Neuron (in vitro differentiated cells): ENCODE data around the gene HOXC6.
A peak's percentile ranks its signal among the peaks of the same experiment; 100 is the strongest.

Experiments used
- H2AFZ ChIP-seq: one replicate; pipeline ENCODE4 v1.6.1; 2013; ENCODE audit warnings: low read depth, mild to moderate bottlenecking, inconsistent platforms, low read length, moderate library complexity
- H3K27me3 ChIP-seq: one replicate; pipeline ENCODE4 v1.6.1; 2013; ENCODE audit warnings: low read length; ENCODE audit not compliant: insufficient read depth
- H3K36me3 ChIP-seq: one replicate; pipeline ENCODE4 v1.6.1; 2013; ENCODE audit warnings: low read length; ENCODE audit not compliant: insufficient read depth
- H3K4me1 ChIP-seq: one replicate; pipeline ENCODE4 v1.6.1; 2013; ENCODE audit warnings: low read length; ENCODE audit not compliant: insufficient read depth
- H3K4me3 ChIP-seq: 2 replicates; pipeline ENCODE4 v1.5.1; 2013; ENCODE audit warnings: mild to moderate bottlenecking, low read length, moderate library complexity
- H3K9me3 ChIP-seq: one replicate; pipeline ENCODE4 v1.6.1; 2013; ENCODE audit warnings: low read length

The HOXC6 gene

DNA sequence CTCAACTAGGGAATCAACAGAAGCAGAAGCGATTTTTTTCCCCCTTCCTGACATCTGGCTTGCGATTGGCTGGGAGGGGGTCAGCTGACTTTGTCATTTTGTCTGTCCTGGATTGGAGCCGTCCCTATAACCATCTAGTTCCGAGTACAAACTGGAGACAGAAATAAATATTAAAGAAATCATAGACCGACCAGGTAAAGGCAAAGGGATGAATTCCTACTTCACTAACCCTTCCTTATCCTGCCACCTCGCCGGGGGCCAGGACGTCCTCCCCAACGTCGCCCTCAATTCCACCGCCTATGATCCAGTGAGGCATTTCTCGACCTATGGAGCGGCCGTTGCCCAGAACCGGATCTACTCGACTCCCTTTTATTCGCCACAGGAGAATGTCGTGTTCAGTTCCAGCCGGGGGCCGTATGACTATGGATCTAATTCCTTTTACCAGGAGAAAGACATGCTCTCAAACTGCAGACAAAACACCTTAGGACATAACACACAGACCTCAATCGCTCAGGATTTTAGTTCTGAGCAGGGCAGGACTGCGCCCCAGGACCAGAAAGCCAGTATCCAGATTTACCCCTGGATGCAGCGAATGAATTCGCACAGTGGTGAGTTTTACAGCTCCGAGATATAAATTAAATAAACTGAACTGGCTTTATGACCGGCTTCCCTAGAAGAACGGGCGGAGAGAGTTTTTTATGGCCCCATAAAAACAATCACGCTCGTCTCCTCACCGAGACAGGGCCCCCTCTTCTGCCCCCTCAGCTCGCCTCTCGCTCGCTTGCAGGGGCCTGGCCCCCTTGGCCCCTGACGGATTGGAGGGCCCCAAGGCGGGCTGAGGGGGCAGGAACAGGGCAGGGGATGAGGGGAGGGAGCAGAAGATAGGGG lies at the start of gene HOXC6:
HOXC6 (plus strand) TSS at position 127 of the 888 bp plus-strand sequence; CDS start at position 209, 82 bp downstream.
- Histone ChIP-seq H2AFZ (no peak within 1 kb of the TSS), H3K27me3 (peaks cover 96% of the 10 kb centered on the region), H3K9me3 (peaks cover 2% of the 10 kb centered on the region), H3K36me3 (no peaks in the 10 kb centered on the region), H3K4me1 (no peaks in the 10 kb centered on the region), H3K4me3 (no peak within 1 kb of the TSS)

DNA sequence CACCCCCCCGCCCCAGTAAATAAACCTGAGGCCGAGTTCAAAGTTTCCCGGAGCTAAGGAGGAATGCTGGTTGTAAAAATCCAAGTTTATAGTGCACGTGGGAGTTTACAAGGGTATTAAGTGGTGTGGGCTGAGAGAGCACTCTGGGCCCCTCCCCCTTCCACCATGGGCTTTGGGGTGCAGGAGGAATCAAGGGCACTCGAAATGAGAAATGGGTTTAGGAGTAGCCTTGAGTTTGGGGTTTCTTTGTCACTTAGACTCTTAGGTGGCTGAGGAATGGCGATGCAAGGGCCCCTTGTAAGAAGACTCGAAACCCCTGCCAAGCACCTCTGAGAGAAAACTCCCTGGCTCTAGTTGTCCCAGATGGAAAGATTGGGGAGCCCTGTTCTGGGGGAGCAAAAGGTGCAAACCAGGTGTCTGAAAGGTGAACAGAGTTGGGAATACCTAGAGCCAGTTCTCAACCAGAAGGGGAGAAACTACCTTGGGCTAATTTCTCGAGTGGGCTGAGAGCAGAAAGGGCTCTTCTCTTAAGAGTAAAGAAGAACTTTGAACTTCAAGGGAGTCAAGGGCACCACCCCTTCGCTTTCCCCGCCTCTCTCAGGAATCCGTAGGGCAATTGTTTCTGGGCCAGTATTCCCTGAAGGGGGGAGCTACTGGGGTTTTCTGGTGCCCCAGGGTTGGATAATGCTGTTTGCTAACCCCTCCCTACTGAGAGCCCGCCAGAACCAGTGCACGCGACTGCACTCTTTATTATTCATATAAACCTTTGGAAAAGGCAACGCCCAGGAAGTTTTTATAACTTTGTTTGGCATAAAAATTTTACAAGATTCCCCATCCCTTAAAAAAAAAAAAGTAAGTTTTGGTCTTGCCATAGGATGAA lies 49.5 kb upstream of the HOXC6 start:
- Histone ChIP-seq H3K27me3 (peaks cover 96% of the 10 kb centered on the region), H3K36me3 (no peaks in the 10 kb centered on the region), H2AFZ (no peak overlapping the region), H3K4me3 (no peak overlapping the region), H3K9me3 (peaks cover 3% of the 10 kb centered on the region), H3K4me1 (no peaks in the 10 kb centered on the region)

DNA sequence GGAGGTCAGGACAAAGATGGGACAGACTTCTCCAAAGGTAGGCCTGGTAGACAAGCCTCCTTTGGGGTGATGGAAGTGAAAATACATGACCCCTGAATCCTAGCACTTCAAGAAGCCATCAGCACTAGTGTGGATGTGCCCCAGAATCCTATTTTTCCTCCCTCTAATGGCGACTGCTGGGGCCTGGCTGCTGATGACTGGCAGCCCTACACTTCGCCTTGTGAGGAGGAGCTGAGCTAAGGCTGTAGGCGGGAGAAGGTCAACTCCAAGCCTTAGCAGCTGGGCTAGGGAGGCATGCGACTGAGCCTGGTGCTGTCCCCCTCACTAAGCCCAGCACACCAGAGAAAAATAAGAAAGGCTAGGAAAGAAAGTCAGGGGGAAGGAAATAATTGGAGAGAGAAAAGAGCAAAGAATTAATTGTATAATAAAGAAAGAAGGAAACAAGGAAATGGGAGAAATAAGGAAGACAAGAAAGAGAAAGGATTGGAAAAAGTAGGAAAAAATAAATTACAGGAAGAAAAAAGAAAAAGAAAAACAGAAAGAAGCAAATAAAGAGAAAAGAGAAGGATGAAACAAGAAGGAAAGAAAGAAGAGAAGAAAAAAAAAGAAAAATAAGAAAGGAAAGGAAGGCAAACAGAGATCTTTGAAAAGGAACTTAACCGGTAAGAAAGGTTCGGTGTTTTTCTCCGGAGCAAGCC lies 48.0 kb upstream of the HOXC6 start:
- H2AFZ ChIP-seq: no peak overlapping the region
- peaks cover 3% of the 10 kb centered on the region for H3K9me3 ChIP-seq
- peaks cover 93% of the 10 kb centered on the region for H3K27me3 ChIP-seq
- H3K36me3 ChIP-seq: no peaks in the 10 kb centered on the region
- H3K4me1 ChIP-seq: no peaks in the 10 kb centered on the region
- H3K4me3 ChIP-seq: no peak overlapping the region

DNA sequence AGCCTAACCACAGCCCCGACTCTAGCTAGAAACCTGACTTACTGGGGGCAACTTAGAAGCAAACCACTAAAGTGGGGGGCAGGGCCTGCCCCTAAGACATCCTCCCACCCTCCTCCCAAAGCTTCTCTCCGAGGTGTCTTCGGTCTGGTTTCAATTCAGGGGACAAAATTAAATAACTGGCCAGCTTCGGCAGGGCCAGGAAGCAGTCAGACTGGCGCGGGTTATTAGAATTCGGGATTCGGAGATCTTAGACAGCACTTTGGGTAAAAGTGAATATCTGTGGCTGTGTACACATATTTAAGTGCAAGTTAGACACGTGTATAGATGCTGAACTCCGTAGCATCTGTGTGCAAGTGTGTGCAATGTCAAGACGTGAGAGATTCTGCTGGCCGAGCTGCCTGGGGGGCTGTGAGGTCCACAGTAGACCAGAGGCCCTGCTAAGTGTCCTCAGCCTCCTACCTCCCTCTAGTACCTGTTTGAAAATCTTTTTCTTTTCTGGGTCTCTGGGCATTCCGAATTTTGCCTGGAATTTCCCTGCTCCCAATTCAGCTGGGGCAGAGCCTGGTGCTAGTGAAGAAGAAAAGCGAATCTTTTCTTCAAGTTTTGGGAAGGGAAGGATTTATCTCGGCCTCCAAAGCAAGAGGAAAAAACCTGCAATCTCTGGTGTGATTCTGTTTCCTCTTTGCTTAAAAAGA lies 47.3 kb upstream of the HOXC6 start:
- Histone ChIP-seq H3K9me3 (no peaks in the 10 kb centered on the region), H3K36me3 (no peaks in the 10 kb centered on the region), H3K4me1 (no peaks in the 10 kb centered on the region), H2AFZ (no peak overlapping the region), H3K27me3 (peaks cover 93% of the 10 kb centered on the region), H3K4me3 (no peak overlapping the region)

DNA sequence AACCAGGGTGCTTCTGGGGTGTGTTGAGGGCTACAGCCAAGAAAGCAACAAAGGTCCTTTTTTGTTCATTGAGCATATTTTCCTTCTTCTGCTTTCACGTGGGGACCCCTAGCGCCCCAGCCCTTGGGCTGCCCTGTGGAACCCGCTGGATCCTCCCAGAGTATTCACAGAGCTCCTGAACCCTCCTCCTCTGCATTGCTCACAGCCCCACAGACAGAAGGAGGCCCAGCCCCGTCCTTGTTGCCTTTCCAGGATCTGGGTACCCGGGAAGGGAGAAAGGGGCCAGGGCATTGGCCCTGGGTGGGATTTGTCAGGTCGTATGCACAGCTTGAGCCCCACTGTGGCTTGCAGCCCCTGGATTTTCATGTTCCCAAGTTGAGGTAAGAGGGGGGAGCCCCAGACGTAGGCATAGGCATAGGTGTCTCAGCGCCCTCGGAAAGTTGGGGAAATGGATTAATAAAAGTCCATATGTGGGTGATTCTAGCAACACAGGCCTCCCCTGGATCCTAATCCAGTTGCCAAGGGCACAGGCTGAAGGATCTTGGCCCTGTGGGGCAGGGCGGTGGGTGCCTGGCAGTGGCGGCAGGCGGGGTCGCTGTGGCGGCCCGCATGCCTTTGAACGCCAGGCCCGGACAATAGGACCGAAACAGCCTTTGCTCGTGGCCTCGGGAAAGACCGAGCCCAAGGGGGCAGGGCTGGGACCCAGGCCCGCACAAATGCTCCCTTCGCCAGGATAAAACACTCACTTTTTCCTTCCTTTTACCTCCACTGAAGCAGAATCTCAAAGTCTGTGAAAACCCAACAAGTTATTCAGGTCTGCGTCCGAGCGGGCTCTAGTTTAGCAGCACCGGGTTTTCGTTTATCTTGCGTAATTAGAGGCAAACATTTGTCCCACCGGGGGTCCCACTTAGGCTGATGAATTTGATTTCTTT lies 46.3 kb upstream of the HOXC6 start:
- H3K4me3 ChIP-seq: no peak overlapping the region
- peaks cover 93% of the 10 kb centered on the region for H3K27me3 ChIP-seq
- H3K9me3 ChIP-seq: no peaks in the 10 kb centered on the region
- no peaks in the 10 kb centered on the region for H3K36me3 ChIP-seq
- no peak overlapping the region for H2AFZ ChIP-seq
- no peaks in the 10 kb centered on the region for H3K4me1 ChIP-seq

DNA sequence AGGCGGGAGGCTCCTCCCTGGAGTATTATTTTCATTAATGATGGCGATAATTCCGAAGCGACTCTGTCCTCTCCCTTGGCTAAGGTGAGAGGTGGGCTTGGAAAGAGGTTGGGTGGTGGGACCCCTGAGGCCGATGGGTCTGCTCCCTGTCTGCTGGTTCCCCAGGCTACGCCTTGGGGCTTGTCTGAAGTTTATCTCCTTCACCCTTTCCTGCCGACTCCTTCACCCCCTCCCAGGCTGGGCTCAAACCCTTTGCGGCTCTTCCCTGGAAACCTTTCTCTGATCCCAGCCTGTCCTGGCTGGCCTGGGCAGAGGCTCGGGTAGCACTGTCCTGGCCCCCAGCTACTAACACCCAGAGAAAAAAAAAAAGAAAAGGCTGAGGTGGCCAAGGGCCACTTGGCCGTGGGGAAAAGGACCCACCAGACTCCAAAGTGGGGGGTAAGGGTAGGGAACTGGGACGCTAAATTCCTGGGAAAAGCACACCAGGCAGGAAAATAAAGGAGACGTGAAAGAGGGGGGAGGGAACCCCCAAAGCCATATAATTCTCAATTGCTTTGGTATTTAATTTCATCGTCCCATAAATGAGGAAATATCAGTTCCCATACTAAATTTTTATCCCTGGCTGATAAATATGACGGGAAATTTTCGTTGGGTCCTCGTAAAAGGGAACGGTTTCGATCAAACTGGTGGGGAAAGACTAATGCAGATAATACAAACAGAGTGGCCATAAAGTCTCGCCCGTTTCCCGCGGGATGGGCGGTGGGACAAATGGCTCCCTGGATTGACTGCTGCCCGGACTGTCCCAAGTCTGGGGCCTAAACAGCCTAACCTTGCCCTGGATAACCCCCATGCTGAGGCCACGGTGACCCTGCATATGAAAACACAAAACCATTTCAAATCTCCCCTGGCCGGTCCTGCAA lies 45.3 kb upstream of the HOXC6 start:
- Histone ChIP-seq H3K9me3 (no peaks in the 10 kb centered on the region), H3K4me1 (no peaks in the 10 kb centered on the region), H2AFZ (no peak overlapping the region), H3K4me3 (no peak overlapping the region), H3K36me3 (no peaks in the 10 kb centered on the region), H3K27me3 (peaks cover 93% of the 10 kb centered on the region)

DNA sequence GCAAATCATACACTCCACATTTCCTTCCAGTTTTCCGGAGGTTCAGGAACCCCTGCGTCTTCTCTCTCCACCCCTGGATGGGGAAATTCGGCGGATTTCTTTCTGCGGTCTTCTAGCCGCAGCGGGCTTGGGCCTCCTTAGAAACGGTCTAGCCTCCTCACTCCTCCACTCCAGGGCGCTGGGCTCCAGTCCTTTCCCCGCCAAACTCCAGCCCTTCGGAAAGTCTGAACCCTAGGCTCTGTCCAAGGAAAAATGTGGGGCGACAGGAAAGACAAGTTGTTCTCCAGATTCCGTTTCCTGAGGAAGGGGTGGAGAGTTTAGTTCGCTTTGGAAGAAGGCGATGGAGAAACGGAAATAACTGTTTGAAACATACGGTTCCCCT lies 44.7 kb upstream of the HOXC6 start:
- H3K36me3 ChIP-seq: no peaks in the 10 kb centered on the region
- no peak overlapping the region for H3K4me3 ChIP-seq
- H3K9me3 ChIP-seq: no peaks in the 10 kb centered on the region
- H3K27me3 ChIP-seq: peaks cover 94% of the 10 kb centered on the region
- H3K4me1 ChIP-seq: no peaks in the 10 kb centered on the region
- no peak overlapping the region for H2AFZ ChIP-seq

DNA sequence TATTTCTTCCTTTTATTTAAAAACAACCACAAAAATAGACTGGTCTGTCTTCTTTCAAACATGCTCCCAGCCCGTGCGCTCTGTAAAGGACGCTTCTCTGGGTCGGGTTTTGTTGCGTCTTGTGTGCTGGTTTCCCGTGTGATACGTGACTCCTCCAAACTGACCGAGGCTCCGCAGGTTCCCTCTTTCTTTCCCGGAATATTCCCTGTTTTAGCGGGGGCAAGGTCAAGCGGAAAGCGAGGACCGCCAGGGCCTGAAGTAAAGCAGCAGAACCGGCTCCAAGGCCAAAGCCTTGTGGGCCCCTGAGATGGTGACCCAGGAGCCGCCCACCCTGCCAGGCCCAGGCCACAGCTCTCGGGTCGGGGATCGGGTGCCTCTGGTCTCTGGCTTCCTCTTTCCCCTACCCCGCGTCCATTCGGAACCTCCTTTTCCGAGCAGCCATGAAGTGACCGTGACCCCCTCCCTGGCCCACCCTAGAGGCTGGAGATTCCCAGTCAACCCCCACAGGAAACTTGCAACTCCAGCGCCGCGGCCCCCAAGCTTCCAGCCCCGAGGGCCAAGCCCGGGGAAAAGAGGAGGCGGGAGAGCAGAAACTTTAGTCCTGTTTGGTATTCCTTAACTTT lies 44.2 kb upstream of the HOXC6 start:
- no peak overlapping the region for H3K4me3 ChIP-seq
- no peaks in the 10 kb centered on the region for H3K9me3 ChIP-seq
- H2AFZ ChIP-seq: no peak overlapping the region
- H3K27me3 ChIP-seq: peaks cover 94% of the 10 kb centered on the region
- no peaks in the 10 kb centered on the region for H3K4me1 ChIP-seq
- no peaks in the 10 kb centered on the region for H3K36me3 ChIP-seq

DNA sequence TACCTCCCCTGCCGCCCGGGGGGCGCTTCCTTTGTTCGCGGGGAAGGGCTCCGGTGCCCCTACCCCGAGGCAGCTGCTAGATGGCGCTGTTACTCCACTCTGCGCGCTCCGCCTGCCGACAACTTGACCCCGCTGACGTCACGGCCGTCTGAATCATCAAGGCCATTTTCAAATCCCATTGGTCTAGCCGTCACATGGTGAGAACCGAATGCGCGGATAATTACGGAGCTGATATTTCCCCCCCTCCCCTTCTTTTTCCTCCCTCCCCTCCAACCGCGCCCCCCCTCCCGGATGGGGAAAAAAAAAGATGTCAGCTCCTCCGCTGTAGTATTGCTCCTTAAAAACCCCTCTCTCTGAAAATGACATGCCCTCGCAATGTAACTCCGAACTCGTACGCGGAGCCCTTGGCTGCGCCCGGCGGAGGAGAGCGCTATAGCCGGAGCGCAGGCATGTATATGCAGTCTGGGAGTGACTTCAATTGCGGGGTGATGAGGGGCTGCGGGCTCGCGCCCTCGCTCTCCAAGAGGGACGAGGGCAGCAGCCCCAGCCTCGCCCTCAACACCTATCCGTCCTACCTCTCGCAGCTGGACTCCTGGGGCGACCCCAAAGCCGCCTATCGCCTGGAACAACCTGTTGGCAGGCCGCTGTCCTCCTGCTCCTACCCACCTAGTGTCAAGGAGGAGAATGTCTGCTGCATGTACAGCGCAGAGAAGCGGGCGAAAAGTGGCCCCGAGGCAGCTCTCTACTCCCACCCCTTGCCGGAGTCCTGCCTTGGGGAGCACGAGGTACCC lies 43.1 kb upstream of the HOXC6 start, which contains the start of gene HOXC10:
HOXC10 (plus strand) TSS at position 246 of the 791 bp plus-strand sequence; CDS start at position 360, 114 bp downstream.
- peaks cover 94% of the 10 kb centered on the region for H3K27me3 ChIP-seq
- H2AFZ ChIP-seq: peak within 1 kb of the TSS; percentile 15
- H3K9me3 ChIP-seq: no peaks in the 10 kb centered on the region
- H3K4me3 ChIP-seq: no peak within 1 kb of the TSS
- no peaks in the 10 kb centered on the region for H3K4me1 ChIP-seq
- H3K36me3 ChIP-seq: no peaks in the 10 kb centered on the region

DNA sequence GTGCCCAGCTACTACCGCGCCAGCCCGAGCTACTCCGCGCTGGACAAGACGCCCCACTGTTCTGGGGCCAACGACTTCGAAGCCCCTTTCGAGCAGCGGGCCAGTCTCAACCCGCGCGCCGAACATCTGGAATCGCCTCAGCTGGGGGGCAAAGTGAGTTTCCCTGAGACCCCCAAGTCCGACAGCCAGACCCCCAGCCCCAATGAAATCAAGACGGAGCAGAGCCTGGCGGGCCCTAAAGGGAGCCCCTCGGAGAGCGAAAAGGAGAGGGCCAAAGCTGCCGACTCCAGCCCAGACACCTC lies 42.6 kb upstream of the HOXC6 start:
- Histone ChIP-seq H3K27me3 (peaks cover 95% of the 10 kb centered on the region), H3K36me3 (no peaks in the 10 kb centered on the region), H2AFZ (no peak overlapping the region), H3K9me3 (no peaks in the 10 kb centered on the region), H3K4me1 (no peaks in the 10 kb centered on the region), H3K4me3 (no peak overlapping the region)
